H9 (cell line): Measurements from ENCODE around the gene MAP3K5. TPM values are rescaled to one million over a fixed set of nuclear protein-coding genes. Genes with fewer than 3 reads are reported as not detected.

Source experiments
- DNase-seq: peaks from one replicate; pipeline ENCODE4 v3.0.0-alpha.2; 2017
- H2AFZ ChIP-seq: one replicate; pipeline ENCODE4 v1.6.1; 2013; ENCODE audit warnings: mild to moderate bottlenecking, low read length, control low read depth, moderate library complexity
- H2AK5ac ChIP-seq: 2 replicates; pipeline ENCODE4 v1.6.1; 2013; ENCODE audit warnings: low read length, control low read depth, mixed read lengths; ENCODE audit not compliant: insufficient read length
- H2BK120ac ChIP-seq: one replicate; pipeline ENCODE4 v1.6.1; 2013; ENCODE audit warnings: low read depth, mild to moderate bottlenecking, low read length, control low read depth, inconsistent platforms; ENCODE audit not compliant: poor library complexity, severe bottlenecking
- H2BK12ac ChIP-seq: 2 replicates; pipeline ENCODE4 v1.6.1; 2013; ENCODE audit warnings: low read length, control low read depth, mixed read lengths, low read depth; ENCODE audit not compliant: insufficient read length
- H2BK15ac ChIP-seq: 2 replicates; pipeline ENCODE4 v1.6.1; 2013; ENCODE audit warnings: low read depth, low read length, control low read depth
- H2BK20ac ChIP-seq: one replicate; pipeline ENCODE4 v1.6.1; 2013; ENCODE audit warnings: low read depth, mild to moderate bottlenecking, low read length, control low read depth, inconsistent platforms; ENCODE audit not compliant: poor library complexity, severe bottlenecking
- H2BK5ac ChIP-seq: 2 replicates; pipeline ENCODE4 v1.6.1; 2013; ENCODE audit warnings: low read length, control low read depth, mixed read lengths; ENCODE audit not compliant: insufficient read length
- H3K14ac ChIP-seq: 2 replicates; pipeline ENCODE4 v1.6.1; 2013; ENCODE audit warnings: low read length, control low read depth; ENCODE audit not compliant: insufficient read depth
- H3K18ac ChIP-seq: 2 replicates; pipeline ENCODE4 v1.6.1; 2013; ENCODE audit warnings: low read depth, mild to moderate bottlenecking, mixed read lengths, low read length, control low read depth; ENCODE audit not compliant: insufficient read length
- H3K23ac ChIP-seq: 2 replicates; pipeline ENCODE4 v1.6.1; 2013; ENCODE audit warnings: low read length, control low read depth, mixed read lengths, low read depth; ENCODE audit not compliant: insufficient read length
- H3K23me2 ChIP-seq: 2 replicates; pipeline ENCODE4 v1.6.1; 2013; ENCODE audit warnings: low read depth, mild to moderate bottlenecking, mixed read lengths, low read length, control low read depth; ENCODE audit not compliant: insufficient read length, poor library complexity, severe bottlenecking
- H3K27ac ChIP-seq: 2 replicates; pipeline ENCODE4 v1.5.1; 2013; ENCODE audit warnings: low read length, control low read depth, mixed read lengths, low read depth; ENCODE audit not compliant: insufficient read length
- H3K27me3 ChIP-seq: 2 replicates; pipeline ENCODE4 v1.6.1; 2013; ENCODE audit warnings: low read length, control low read depth, inconsistent platforms; ENCODE audit not compliant: insufficient read depth
- H3K4ac ChIP-seq: 2 replicates; pipeline ENCODE4 v1.6.1; 2013; ENCODE audit warnings: low read depth, mild to moderate bottlenecking, control low read depth, inconsistent platforms, low read length, moderate library complexity
- H3K4me1 ChIP-seq: 2 replicates; pipeline ENCODE4 v1.6.1; 2013; ENCODE audit warnings: low read length, control low read depth, inconsistent platforms; ENCODE audit not compliant: insufficient read depth
- H3K4me2 ChIP-seq: 2 replicates; pipeline ENCODE4 v1.6.1; 2013; ENCODE audit warnings: low read length, control low read depth, mixed read lengths; ENCODE audit not compliant: insufficient read length, insufficient read depth
- H3K56ac ChIP-seq: 2 replicates; pipeline ENCODE4 v1.6.1; 2013; ENCODE audit warnings: low read depth, mild to moderate bottlenecking, mixed read lengths, low read length, control low read depth; ENCODE audit not compliant: insufficient read length
- H3K79me1 ChIP-seq: 2 replicates; pipeline ENCODE4 v1.6.1; 2013; ENCODE audit warnings: low read depth, mild to moderate bottlenecking, moderate library complexity, low read length, control low read depth, inconsistent platforms; ENCODE audit not compliant: insufficient read depth, poor library complexity, severe bottlenecking
- H3K79me2 ChIP-seq: 2 replicates; pipeline ENCODE4 v1.6.1; 2013; ENCODE audit warnings: low read length, control low read depth, inconsistent platforms; ENCODE audit not compliant: insufficient read depth
- H3K9ac ChIP-seq: 2 replicates; pipeline ENCODE4 v1.6.1; 2013; ENCODE audit warnings: low read length, control low read depth, mixed read lengths; ENCODE audit not compliant: insufficient read length; ENCODE audit errors: extremely low read depth
- H3K9me3 ChIP-seq: one replicate; pipeline ENCODE4 v1.6.1; 2013; ENCODE audit warnings: low read depth, low read length, inconsistent platforms; ENCODE audit not compliant: control insufficient read depth
- H3T11ph ChIP-seq: one replicate; pipeline ENCODE4 v1.6.1; 2013; ENCODE audit warnings: mild to moderate bottlenecking, low read length, control low read depth, inconsistent platforms
- H4K20me1 ChIP-seq: one replicate; pipeline ENCODE4 v1.6.1; 2013; ENCODE audit not compliant: control insufficient read depth, insufficient read length, insufficient read depth
- H4K5ac ChIP-seq: 2 replicates; pipeline ENCODE4 v1.6.1; 2013; ENCODE audit warnings: low read depth, mild to moderate bottlenecking, mixed read lengths, low read length, control low read depth; ENCODE audit not compliant: insufficient read length
- H4K8ac ChIP-seq: replicated peaks from 2 replicates; pipeline ENCODE4 v1.6.1; 2013; ENCODE audit warnings: low read length, control low read depth, mixed read lengths, low read depth; ENCODE audit not compliant: insufficient read length
- H4K91ac ChIP-seq: 2 replicates; pipeline ENCODE4 v1.6.1; 2013; ENCODE audit warnings: low read depth, mild to moderate bottlenecking, moderate library complexity, mixed read lengths, low read length, control low read depth; ENCODE audit not compliant: insufficient read length
- H3K27ac Mint-ChIP-seq, 3 experiments: 2 replicates in 2 of 3; 3 replicates in 1 of 3; pipeline ENCODE4 v1.8.0; 2020 to 2021; ENCODE audit warnings: mixed read lengths in 3 of 3, mild to moderate bottlenecking in 1 of 3, moderate library complexity in 1 of 3
- H3K27me3 Mint-ChIP-seq: 2 replicates; pipeline ENCODE4 v1.8.0; 2021; ENCODE audit warnings: low read depth, mild to moderate bottlenecking, moderate library complexity, mixed read lengths
- H3K36me3 Mint-ChIP-seq, 3 experiments: 2 replicates in 2 of 3; 3 replicates in 1 of 3; pipeline ENCODE4 v1.8.0; 2020 to 2021; ENCODE audit warnings: low read depth in 3 of 3, mixed read lengths in 3 of 3; ENCODE audit not compliant: insufficient read depth in 1 of 3
- H3K4me1 Mint-ChIP-seq, 2 experiments: 2 replicates each; pipeline ENCODE4 v1.8.0; 2020; ENCODE audit warnings: mixed read lengths in 2 of 2
- H3K4me3 Mint-ChIP-seq, 2 experiments: 2 replicates in 1 of 2; 3 replicates in 1 of 2; pipeline ENCODE4 v1.8.0; 2020 to 2021; ENCODE audit warnings: mild to moderate bottlenecking in 2 of 2, mixed read lengths in 2 of 2, moderate library complexity in 1 of 2
- H3K9me3 Mint-ChIP-seq, 2 experiments: 2 replicates in 1 of 2; 3 replicates in 1 of 2; pipeline ENCODE4 v1.8.0; 2020; ENCODE audit warnings: mild to moderate bottlenecking in 2 of 2, mixed read lengths in 2 of 2, moderate library complexity in 1 of 2
- whole genome bisulfite sequencing: extraction: QIAGEN DNeasy Blood & Tissue Kit; methylation state at CpG from one replicate; pipeline ENCODE4 v1.1.7; 2013; ENCODE audit warnings: missing lambda C conversion rate, low lambda C conversion rate, mixed read lengths; ENCODE audit not compliant: insufficient read length; ENCODE audit errors: extremely low coverage; 5-methylcytosine and 5-hydroxymethylcytosine counted together
- total RNA-seq: library from RNA; stranded (reverse); gene quantifications from 2 replicates; pipeline ENCODE4 v1.2.1, GENCODE V29; 2021
- TF ChIP-seq, protein P1 (sequence below): fragments of 200-600 bp; sonication (generic); conservative IDR thresholded peaks from 3 replicates; pipeline ENCODE4 v1.8.0; 2021; ENCODE audit warnings: antibody characterized with exemption, mild to moderate bottlenecking

MAP3K5 gene
- total RNA-seq, 1 experiment from 2014 or later = 1.6 TPM

DNA sequence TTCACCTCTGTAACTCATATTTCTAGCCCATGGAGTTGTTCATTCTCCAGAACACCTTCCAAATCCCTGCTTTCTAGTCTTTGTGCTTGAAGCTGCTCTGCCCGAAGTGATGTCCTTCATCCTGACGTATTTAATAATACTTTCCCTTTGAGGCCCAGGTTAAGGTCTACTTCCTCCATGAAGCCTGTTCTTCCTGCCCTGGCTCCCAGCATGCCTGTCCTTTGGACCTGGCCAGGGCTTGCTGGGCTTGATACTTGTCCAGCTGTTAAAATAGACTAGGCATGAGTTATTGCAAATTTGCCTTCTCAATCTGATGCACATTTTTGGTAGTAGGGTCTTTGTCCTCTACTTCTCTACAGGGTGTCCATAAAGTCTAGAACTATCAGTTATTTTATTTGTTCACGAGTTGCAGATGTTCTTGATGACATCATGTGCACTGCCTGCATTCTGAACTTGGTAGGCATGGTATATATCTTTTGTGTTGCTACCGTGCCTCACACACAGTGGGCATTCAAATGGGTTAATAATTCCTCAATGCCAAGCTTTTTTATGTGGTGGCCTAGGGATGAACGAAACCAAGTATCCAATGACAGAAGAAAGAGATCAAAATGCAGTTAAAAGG is 239.0 kb downstream of the MAP3K5 start:
- TF ChIP-seq, protein P1, sequence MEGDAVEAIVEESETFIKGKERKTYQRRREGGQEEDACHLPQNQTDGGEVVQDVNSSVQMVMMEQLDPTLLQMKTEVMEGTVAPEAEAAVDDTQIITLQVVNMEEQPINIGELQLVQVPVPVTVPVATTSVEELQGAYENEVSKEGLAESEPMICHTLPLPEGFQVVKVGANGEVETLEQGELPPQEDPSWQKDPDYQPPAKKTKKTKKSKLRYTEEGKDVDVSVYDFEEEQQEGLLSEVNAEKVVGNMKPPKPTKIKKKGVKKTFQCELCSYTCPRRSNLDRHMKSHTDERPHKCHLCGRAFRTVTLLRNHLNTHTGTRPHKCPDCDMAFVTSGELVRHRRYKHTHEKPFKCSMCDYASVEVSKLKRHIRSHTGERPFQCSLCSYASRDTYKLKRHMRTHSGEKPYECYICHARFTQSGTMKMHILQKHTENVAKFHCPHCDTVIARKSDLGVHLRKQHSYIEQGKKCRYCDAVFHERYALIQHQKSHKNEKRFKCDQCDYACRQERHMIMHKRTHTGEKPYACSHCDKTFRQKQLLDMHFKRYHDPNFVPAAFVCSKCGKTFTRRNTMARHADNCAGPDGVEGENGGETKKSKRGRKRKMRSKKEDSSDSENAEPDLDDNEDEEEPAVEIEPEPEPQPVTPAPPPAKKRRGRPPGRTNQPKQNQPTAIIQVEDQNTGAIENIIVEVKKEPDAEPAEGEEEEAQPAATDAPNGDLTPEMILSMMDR = no peak
- no peak overlapping the region for H3K18ac ChIP-seq
- no peaks in the 10 kb centered on the region for H3K79me1 ChIP-seq
- no peak overlapping the region for H2BK120ac ChIP-seq
- H2BK5ac ChIP-seq = no peak overlapping the region
- H2BK15ac ChIP-seq = no peak overlapping the region
- H3K14ac ChIP-seq = no peak overlapping the region
- peaks cover 5% of the 10 kb centered on the region; the same call in 1 of the 2 replicates for H3K79me2 ChIP-seq
- Mint-ChIP-seq H3K27ac (no peak overlapping the region), H3K4me3 (no peak overlapping the region), H3K4me1 (peaks cover 14 to 17% of the 10 kb centered on the region in 2 experiments), H3K27me3 (peaks cover 42% of the 10 kb centered on the region), H3K36me3 (no peaks in the 10 kb centered on the region), H3K9me3 (no peaks in the 10 kb centered on the region)
- no peak overlapping the region for H4K8ac ChIP-seq
- H3T11ph ChIP-seq = no peak overlapping the region
- H2AFZ ChIP-seq = no peak overlapping the region
- DNase-seq = no peak
- no CpG with 5 or more reads among the region's 5 CpGs for WGBS
- H3K56ac ChIP-seq = no peak overlapping the region
- no peak overlapping the region for H2BK20ac ChIP-seq
- H2AK5ac ChIP-seq = no peak overlapping the region
- no peaks in the 10 kb centered on the region; the same call in 1 of the 2 replicates for H3K27me3 ChIP-seq
- H4K20me1 ChIP-seq = no peaks in the 10 kb centered on the region
- H3K9ac ChIP-seq = no peak overlapping the region
- H3K23me2 ChIP-seq = peaks cover 14% of the 10 kb centered on the region
- no peaks in the 10 kb centered on the region for H3K4me1 ChIP-seq
- no peak overlapping the region for H3K23ac ChIP-seq
- H4K5ac ChIP-seq = no peak overlapping the region
- H4K91ac ChIP-seq = no peak overlapping the region
- H3K4ac ChIP-seq = no peak overlapping the region
- H2BK12ac ChIP-seq = no peak overlapping the region
- no peak overlapping the region for H3K27ac ChIP-seq
- H3K9me3 ChIP-seq = no peaks in the 10 kb centered on the region
- no peak overlapping the region for H3K4me2 ChIP-seq
